Sigmoid colon (tissue), 4 donors: ENCODE results near the gene UNC45B.

ENCODE experiments used
- EP300 ChIP-seq, 4 donors: sonication (generic); formaldehyde crosslinking; IDR thresholded peaks; one replicate each; pipeline ENCODE4 v1.6.1; 2017; ENCODE audit warnings: antibody characterized with exemption in 4 of 4
- POLR2A ChIP-seq, 2 donors: fragments of 450-650 bp; IDR thresholded peaks; one replicate each; pipeline ENCODE4 v1.6.1; 2016; ENCODE audit warnings: antibody characterized with exemption in 2 of 2, mild to moderate bottlenecking in 2 of 2, moderate library complexity in 2 of 2
- TF ChIP-seq, protein P1 (sequence below), 4 experiments: fragments of 450-650 bp in 3 of 4; fragments of 200-600 bp in 1 of 4; IDR thresholded peaks; one replicate each; pipeline ENCODE4 v1.5.1; 2016 to 2019; ENCODE audit warnings: antibody characterized with exemption in 4 of 4, mild to moderate bottlenecking in 3 of 4, moderate library complexity in 2 of 4

DNA sequence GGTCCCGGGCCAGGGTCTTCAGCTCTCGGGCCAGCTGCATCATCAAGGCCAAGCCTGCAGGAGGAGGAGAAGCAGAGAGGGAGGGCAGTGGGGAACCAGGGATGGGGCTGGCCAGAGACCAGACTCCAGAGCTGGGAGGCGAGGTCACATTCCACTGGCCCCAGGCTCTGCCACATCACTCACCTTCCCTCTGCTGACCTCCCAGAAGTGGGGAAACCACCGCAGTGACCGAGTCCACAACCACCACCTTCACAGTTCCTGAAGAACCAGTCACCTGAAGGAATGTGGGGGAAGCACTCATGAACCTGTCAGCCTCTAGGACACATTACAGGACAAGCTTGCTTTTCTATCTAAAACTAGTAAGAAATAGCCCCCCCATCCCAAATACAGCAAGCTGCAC lies 44.3 kb upstream of the UNC45B start:
- TF ChIP-seq, protein P1, sequence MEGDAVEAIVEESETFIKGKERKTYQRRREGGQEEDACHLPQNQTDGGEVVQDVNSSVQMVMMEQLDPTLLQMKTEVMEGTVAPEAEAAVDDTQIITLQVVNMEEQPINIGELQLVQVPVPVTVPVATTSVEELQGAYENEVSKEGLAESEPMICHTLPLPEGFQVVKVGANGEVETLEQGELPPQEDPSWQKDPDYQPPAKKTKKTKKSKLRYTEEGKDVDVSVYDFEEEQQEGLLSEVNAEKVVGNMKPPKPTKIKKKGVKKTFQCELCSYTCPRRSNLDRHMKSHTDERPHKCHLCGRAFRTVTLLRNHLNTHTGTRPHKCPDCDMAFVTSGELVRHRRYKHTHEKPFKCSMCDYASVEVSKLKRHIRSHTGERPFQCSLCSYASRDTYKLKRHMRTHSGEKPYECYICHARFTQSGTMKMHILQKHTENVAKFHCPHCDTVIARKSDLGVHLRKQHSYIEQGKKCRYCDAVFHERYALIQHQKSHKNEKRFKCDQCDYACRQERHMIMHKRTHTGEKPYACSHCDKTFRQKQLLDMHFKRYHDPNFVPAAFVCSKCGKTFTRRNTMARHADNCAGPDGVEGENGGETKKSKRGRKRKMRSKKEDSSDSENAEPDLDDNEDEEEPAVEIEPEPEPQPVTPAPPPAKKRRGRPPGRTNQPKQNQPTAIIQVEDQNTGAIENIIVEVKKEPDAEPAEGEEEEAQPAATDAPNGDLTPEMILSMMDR (IDR thresholded peaks at IDR 0.05), result no peak
- no peak for TF ChIP-seq POLR2A (IDR thresholded peaks at IDR 0.05)
- no peak for TF ChIP-seq EP300 (IDR thresholded peaks at IDR 0.05)
